ENCODE data around the gene CUL1.

DNA sequence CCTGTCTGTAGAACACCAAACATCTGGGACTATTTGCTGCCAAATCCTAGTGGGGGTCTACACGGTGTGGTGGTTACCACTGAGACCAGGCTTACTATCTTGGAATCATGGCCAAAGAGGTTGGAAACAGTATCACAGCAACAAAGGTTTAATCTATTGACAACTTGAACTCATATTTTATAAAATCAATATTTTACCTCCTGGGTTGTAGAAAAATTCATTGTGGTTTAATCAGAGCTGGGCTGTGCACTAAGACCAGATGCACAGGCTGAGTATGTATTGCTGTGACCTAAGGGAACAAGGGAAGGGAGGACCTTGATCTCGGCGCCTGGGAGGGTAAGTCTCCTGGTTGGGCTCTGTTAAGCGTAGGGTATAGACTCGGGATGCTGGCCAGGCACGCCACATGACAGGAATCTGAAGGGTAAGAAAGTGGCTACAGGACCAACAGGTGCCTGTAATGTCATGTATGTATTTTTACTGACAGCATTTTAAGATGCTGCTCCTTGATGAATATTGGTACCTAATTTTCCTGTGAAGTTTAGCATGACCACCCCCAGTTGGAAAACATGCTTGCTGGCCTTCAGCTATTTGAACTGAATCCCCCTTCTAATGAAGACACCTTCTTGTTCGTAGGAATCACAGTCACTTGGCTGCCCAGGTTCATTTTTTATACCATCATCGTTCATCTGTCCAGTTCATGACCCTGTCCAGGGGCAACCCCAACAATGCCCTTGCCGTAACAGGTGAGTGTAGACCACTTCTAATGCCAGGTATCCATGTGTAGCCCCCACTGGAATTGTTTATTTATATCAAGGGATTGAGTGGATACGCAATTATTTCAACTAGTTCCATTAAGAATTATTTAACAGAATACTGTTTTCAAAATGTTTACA, 105.9 kb downstream of the CUL1 start:
- TF ChIP-seq, protein P1, sequence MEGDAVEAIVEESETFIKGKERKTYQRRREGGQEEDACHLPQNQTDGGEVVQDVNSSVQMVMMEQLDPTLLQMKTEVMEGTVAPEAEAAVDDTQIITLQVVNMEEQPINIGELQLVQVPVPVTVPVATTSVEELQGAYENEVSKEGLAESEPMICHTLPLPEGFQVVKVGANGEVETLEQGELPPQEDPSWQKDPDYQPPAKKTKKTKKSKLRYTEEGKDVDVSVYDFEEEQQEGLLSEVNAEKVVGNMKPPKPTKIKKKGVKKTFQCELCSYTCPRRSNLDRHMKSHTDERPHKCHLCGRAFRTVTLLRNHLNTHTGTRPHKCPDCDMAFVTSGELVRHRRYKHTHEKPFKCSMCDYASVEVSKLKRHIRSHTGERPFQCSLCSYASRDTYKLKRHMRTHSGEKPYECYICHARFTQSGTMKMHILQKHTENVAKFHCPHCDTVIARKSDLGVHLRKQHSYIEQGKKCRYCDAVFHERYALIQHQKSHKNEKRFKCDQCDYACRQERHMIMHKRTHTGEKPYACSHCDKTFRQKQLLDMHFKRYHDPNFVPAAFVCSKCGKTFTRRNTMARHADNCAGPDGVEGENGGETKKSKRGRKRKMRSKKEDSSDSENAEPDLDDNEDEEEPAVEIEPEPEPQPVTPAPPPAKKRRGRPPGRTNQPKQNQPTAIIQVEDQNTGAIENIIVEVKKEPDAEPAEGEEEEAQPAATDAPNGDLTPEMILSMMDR (IDR thresholded peaks at IDR 0.05): no peak
- TF ChIP-seq POLR2A (IDR thresholded peaks at IDR 0.05) (no peak), POLR2AphosphoS5 (IDR thresholded peaks at IDR 0.05) (no peak), EP300 (IDR thresholded peaks at IDR 0.05) (no peak)

Data from upper lobe of left lung (tissue), 4 donors.